ENCODE measurements around the gene TENM3.

TENM3 gene

DNA sequence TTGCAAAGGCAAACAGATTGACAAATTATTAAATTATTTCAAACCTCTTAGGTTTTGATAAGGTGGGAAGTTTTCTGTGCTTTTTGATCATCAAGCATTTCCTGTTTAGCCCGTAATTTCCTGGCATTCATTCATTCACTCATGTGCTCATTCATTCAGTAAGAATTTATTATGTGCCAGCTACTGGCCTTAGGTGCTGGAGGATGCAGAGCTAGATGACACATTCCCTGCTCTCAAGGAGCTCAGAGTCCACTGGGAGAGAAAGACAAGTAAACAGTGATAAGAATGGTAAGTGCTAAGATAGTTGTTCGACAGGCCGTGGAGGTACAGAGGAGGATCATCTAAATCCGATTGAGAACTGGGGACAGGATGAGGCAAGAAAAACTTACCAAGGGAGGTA is 520.9 kb downstream of the TENM3 start:
- DNase-seq (ENCODE audit: low read depth in 2 of 2, low spot score in 1 of 2) = no peak

- DNase-seq (ENCODE audit: low read depth in 2 of 2, low spot score in 1 of 2) = no peak
These were observed 521.4 kb downstream of the TENM3 start for GRCh38 chr4:182764642-182765041.

- no peak for DNase-seq (ENCODE audit: low read depth in 2 of 2, low spot score in 1 of 2)
These were observed 523.0 kb downstream of the TENM3 start for GRCh38 chr4:182765987-182766856.

DNA sequence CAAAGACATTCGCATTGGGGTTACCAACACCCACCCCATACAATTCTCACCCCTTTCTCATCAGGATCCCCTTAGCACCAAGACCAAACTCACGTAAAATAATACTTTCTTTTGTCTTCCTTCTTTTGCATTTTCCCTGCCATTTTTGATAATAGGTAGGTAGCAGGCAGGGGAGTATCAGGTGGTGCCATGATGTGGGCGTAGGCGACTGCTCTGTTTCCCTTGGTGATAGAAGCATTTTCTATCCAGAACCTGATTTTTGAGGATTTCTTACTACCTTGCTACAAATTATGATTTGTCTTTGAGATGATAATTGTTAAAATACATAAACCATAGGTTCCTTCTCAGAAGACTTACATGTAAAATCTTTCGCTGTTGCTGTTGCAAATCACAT is 523.7 kb downstream of the TENM3 start:
- DNase-seq (ENCODE audit: low read depth in 2 of 2, low spot score in 1 of 2) = no peak

DNA sequence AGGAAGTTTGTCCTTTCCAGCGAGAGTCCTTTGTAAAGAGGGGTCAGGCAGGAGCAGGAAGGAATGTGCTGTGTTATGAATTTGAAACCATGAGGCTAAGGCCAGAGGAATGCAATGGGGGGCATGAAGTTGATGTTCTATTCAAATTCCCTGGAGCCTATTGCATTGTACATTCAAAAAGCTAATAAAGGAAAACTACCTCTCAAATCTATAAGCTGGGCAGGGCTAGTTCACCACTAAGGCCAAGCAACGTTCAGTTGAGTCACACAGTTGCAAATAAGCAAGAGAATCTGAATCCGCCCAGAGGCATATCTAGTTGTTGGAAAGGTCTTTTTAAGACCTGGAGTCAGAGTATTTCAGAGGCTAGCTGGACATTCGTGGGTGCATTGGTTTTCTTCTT is 525.6 kb downstream of the TENM3 start:
- no peak for DNase-seq (ENCODE audit: low read depth in 2 of 2, low spot score in 1 of 2)

DNA sequence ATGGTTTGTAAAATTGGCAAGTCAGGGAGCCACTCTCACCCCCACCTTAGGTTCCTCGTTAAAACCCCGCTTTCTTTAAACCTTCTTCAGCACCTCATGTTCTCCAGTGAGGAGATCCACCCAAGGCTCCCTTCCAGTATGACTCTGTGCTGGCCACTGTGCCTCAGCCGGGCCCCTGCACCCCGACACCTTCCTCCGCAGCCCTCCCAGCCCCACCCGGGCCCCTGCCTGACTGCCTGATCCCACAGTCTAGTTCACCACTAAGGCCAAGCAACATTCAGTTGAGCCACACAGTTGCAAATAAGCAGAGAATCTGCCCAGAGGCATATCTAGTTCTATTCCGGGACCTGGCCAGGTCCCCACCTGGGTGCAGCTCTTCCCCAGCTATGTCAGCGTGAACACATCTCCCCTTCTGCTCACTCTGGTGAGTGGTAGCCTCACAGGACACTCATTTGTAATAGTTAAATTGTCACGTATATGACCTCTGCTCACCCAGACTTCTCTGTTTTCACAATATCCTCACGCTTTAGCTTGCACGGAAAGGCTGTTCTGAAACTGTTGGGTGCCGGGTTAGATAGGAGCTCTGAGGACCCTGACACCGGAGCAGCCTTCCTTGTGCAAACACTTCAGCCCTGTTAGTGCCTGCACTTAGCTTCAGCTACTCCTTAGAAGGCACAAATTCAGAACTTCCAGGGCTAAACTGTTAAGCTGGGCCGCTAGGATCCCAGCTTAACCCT is 527.2 kb downstream of the TENM3 start:
- DNase-seq (ENCODE audit: low read depth in 2 of 2, low spot score in 1 of 2) = no peak

- no peak for DNase-seq (ENCODE audit: low read depth in 2 of 2, low spot score in 1 of 2)
These were observed 527.9 kb downstream of the TENM3 start for GRCh38 chr4:182770996-182771514.

- DNase-seq (ENCODE audit: low read depth in 2 of 2, low spot score in 1 of 2) = no peak
These were observed 531.9 kb downstream of the TENM3 start for GRCh38 chr4:182775075-182775474.

DNA sequence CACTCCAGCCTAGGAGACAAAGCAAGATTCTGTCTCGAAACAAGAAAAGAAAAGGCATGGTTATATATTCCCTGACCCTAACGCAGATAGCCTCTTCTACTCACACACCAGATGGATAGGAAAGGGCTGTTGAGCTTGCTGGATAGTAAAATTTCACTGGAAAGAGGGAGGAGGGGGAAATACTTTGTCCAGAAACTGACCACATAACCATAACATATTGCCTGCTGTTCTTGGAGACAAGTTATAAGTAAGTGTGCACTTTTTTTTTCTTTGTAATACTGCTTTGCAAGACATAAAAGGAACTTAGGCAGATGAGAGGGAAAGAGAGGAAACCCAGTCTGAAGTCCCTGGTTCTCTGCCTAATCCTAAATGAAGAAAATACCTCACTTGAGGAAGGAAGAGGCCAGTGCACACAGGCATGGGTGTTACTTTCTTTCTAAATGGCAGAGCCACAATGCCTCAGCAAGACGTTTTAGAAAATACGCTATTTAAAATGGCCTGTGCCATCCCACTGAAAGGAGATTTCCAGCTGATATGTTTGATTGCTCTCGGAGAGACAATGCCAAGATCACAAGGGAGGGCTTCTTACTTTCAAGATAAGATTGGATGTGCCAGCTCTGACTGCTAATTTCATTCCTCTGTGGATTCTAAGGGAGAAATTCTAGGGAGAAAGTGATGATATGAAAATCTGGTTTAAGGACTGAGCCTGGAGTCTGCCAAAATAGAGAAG is 533.3 kb downstream of the TENM3 start:
- DNase-seq (ENCODE audit: low read depth in 2 of 2, low spot score in 1 of 2) = no peak

DNA sequence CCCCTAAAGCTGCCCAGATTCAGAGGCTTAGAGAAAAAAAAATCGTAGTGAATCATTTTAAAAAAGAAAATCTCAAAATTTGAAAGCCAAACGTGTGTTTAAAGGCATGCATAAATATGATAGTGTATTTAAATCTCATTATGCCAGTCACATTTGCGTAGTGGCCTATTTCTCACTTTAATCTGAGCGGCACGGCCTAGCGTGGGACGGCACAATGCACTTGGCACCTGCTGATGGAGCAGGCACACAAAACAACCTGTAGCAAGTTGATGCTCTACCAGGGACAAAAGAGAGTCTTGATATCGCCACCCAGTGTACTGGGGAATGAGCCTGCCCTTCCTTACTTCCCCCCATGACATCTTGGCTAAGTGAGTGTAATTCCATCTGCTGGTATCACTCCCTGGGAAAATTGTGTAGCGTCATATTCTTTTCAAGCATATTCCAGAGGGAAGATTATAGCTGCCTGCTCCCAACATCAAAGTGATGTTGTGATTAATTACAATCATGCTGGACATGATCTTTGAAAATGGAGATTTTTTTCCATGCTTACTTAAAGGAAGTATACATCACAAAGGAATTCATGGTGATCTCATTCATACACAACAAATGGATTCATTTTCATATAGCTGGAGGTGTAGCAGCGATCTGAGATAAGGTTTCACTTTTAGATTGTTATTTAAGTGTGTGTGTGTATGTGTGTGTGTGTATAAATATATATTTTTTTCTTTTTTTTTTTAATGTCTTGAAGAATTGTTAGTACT is 535.2 kb downstream of the TENM3 start:
- no peak for DNase-seq (ENCODE audit: low read depth in 2 of 2, low spot score in 1 of 2)

GRCh38 chr4:182786991-182787390 is 543.8 kb downstream of the TENM3 start:
- DNase-seq (ENCODE audit: low read depth in 2 of 2, low spot score in 1 of 2) = no peak

GRCh38 chr4:182788201-182788600 is 545.0 kb downstream of the TENM3 start:
- DNase-seq (ENCODE audit: low read depth in 2 of 2, low spot score in 1 of 2) = no peak

DNA sequence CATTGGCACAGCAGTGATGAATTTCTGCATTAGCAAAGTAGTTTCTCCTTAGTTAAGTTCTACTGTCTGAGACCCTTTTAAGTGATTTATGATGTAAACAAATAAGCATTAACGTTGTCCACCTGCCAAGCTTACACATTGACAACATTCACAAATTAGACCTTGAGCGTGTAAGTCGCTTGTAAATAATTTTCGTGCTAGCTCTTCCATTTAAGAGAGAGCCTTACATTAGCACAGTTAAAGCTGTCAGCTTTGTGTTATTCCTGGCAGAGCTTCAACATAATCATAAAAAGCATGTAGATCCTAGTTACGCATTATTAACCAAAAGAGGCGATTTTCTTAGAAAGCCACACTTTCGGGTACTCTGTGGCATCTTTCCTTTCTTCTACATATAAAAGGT is 546.3 kb downstream of the TENM3 start:
- DNase-seq (ENCODE audit: low read depth in 2 of 2, low spot score in 1 of 2) = no peak

- DNase-seq (ENCODE audit: low read depth in 2 of 2, low spot score in 1 of 2) = no peak
These were observed 552.4 kb downstream of the TENM3 start for GRCh38 chr4:182795446-182796238.

DNA sequence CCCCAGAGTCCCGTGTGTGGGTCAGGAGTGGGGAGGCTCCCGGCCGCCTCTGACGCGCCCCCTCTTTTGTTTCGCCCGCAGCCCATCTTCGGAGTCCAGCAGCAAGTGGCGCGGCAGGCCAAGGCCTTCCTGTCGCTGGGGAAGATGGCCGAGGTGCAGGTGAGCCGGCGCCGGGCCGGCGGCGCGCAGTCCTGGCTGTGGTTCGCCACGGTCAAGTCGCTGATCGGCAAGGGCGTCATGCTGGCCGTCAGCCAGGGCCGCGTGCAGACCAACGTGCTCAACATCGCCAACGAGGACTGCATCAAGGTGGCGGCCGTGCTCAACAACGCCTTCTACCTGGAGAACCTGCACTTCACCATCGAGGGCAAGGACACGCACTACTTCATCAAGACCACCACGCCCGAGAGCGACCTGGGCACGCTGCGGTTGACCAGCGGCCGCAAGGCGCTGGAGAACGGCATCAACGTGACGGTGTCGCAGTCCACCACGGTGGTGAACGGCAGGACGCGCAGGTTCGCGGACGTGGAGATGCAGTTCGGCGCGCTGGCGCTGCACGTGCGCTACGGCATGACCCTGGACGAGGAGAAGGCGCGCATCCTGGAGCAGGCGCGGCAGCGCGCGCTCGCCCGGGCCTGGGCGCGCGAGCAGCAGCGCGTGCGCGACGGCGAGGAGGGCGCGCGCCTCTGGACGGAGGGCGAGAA is 556.5 kb downstream of the TENM3 start:
- DNase-seq (ENCODE audit: low read depth in 2 of 2, low spot score in 1 of 2) = no peak

GRCh38 chr4:182800216-182800515 is 557.0 kb downstream of the TENM3 start:
- no peak for DNase-seq (ENCODE audit: low read depth in 2 of 2, low spot score in 1 of 2)

DNA sequence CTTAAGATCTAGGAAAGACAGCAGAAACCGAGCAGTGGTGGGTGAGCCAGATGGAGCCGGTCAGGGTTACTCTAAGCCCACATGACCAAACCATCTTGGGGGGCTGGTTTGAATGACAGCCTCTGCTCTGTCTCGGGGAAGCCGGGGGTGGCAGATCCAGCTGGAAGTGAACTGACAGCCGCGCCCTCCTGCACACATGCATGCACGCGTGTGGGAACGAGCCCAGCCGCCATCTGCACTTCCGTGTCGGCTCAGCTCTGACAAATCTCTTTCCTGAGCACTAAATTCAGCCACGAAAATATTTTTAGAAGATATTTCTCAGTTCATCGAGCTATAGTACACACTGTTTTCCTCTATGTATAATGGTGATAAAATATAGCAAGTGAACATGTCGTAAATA is 558.4 kb downstream of the TENM3 start:
- DNase-seq (ENCODE audit: low read depth in 2 of 2, low spot score in 1 of 2) = no peak

DNA sequence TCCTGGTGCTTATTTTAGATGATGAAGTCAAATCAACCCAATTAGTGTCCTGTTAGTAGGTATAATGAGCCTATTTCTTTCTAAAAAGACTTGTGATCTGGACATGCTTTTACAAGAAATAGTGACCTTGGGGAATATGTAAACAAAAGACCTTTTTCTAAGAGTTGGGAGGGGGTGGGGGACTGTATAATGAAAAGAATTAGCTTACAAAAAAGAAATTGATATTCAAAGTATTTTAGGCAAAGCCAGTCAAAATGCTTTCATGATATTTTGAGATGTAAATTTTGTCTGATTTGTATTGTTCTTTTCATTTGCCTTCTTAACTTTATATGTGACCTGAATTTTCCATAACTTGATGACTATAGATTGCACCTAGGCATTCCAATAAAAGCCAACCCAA is 559.4 kb downstream of the TENM3 start:
- no peak for DNase-seq (ENCODE audit: low read depth in 2 of 2, low spot score in 1 of 2)

DNA sequence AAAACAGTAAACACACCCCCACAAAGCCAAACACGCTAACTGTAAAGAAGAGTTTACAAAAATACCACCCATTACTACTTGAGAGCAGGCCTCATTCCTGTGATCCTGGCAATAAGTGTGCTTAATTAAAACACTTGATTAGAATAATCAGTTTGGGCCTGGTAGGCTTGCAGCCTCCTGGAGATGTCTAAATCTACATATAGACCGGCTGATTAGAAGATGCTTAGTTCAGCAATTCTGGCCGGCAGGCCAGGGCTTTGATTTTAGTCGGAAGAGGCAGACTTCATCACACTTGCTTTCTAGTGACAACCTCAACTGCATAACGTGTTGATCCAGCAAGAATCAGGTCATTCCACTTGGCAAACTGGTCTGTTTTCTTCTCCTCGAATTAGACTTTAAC is 560.0 kb downstream of the TENM3 start:
- no peak for DNase-seq (ENCODE audit: low read depth in 2 of 2, low spot score in 1 of 2)

DNA sequence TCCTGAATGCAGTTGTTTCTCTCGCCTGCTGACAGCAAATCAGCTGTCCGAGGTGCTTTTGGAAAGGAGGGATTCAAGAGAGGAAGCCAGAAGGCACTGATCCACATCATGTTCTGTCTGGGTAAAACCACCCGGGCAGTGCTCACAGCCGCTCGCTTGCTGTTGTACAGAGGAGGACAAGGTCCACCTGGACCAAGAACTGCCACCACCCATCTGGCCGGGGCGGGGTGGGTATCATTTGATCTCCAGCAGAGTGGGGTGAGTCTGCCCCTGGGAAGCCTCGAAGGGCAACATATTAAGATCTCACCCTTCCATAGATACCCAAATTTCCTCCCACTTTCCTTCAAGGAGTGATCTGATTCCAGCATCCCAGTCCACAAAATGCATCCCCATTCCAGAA is 560.9 kb downstream of the TENM3 start:
- DNase-seq (ENCODE audit: low read depth in 2 of 2, low spot score in 1 of 2) = no peak
